ENCODE data around the gene VDAC1.
"Not testable (repeated sequence)": the region's sequence is repeated elsewhere in the genome, so short reads cannot be mapped to it uniquely, and the experiment has no call there.

Gene VDAC1

DNA sequence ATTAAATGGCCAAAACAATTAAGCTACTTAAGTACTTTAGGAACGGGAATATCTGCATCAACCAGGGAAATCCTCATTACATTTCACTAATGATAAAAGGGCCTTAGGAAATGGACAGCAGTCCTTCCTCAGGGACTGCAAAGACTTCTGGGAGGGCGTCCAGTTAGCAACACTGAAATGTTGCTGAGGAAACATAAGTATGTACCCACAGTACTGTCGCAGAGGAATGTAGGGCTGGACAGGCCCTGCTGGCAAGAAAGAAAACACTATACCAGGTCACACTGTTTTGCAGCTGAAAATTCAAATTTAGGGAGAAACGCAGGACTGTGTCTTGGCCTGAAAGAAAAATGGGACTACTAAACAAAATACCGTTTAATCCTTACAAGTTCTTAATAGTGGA is 37.7 kb downstream of the VDAC1 start:
- DNase-seq, result no peak

DNA sequence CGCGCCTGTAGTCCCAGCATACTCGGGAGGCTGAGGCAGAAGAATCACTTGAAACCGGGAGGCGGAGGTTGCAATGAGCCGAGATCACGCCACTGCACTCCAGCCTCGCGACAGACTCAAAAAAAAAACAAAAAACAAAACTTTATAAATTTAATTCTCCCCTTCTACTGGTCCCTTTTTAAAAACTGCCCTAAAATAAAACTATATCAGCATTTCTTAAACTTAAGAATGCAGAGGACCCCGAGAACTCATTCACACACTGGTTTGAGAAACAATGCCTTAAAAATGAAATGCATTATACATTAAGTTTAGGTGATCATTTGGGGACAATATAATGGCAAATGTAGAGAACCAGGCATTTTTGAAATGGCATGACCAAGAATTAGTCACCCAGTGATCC is 38.7 kb downstream of the VDAC1 start:
- DNase-seq, result no peak

DNA sequence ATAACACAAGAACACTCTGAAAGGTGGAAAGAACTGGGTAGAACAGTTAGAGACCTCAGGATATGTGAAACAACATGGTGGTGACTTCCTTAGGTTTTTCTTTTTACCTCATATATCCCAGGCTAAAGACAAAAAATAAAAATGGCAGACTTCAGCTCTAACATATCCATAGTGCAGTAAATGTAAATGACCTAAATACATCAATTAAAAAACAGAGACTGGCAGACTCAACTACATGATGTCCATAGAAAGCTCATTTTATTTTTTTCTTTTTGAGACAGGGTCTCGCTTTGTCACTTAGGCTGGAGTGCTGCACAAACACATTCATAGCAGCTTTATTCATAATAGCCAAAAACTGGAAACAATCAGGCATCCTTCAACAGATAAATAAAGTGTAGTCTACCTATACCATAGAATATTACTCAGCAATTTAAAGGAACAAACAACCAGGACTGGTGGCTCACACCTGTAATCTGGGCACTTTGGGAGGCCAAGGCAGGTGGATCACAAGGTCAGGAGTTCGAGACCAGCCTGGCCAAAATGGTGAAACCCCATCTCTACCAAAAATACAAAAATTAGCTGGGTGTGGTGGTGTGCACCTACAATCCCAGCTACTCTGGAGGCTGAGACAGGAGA is 41.2 kb downstream of the VDAC1 start:
- DNase-seq, result no peak

DNA sequence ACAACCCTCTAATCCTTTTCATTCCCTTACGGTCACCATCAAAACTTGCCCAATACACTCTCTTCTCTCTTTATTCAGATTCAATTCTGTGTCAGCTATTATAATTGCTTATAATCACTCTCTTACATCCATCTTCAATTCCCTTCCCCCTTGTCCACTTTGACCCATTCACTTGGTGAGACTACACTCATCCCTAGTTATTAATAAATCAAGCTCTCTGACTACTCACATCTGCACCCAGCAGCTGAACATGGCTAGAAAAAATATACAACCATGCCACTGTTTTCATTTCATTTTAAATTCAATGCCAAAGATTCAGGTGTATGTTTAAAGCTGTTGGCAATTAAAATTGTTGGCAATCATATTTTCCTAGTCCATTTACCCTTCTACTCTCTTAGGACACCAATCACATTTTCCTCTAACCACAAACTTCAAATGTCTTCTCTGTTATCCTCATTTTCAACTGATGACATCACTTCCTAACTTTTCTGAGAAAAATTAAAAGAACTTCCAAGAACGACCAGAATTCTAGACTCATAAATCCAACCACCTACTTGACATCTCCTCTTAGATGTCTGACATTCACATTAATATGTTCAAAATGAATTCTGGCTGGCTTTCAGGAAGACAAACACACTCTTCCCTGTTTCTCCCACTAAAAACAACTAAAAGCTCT is 41.8 kb downstream of the VDAC1 start:
- no peak for DNase-seq

DNA sequence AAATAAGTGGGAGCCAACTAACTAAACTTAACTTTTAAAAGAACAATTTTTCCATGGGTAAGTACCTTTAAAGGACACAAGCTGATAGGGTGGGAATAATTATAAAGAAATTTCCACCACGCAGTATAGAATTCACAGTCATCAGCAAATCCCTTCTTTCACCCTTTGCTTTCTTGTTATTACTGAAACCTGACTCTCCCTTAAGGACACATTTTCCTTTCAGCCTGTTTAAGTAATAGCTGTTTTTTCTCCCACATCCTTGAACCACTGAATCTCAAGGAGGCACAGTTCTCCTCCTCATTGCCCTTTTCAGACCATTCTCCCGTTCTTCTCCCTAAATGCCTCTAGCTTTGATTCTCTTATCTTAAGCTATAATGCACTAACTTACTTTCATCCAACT is 42.6 kb downstream of the VDAC1 start:
- DNase-seq, result no peak

DNA sequence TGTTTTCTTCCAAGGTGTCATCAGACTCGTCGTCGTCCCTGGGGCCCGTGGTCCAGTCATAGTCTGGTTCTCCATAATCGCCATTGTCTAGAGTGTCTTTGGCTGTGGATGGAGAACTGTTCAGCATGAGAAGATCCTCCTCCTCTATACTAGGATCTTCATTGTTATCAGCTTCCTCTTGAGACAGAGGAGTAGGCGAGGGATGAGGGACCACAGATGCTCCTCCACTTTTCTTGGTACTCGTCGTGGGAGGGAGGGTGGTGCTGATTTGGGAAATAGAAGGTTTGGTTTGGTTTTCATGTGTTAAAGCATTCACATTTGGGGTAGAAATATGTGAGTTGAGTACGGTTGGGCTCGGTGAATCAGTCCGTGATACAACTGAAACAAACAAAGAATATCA is 45.1 kb downstream of the VDAC1 start:
- DNase-seq, result peak in 1 of 5 experiments; percentile 11

DNA sequence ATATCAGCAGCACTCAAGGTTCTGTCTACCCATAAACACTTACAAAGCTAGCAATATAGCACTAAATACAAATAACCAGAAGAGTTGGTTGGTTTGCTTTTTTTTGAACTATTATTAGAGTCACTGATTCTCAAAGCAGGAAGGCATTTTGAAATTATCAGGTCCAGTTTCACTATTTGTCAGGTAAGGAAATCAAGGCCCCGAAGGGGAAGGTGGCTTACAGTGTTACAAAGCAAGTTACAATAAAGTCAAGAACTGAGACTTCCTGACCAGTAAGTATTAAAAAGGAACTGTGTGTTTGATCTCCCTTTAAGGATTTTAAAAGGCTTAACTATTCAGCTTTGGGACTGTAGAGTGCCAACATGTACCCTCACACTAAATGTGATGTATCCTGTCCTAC is 47.2 kb downstream of the VDAC1 start:
- peak in 1 of 5 experiments; percentile 22 for DNase-seq

DNA sequence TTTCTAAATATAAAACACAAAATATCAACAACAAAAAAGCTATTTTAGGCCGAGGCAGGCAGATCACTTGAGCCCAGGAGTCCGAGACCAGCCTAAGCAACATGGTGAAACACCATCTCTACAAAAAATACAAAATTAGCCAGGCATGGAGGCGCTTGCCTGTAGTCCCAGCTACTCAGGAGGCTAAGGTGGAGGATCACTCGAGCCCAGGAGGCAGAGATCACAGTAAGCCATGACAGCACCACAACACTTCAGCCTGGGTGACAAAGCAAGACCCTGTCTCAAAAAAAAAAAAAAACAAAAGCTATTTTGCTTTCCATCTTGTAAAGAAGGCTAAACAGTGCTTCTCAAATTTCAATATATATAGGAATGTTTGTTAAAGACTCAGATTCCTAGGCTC is 47.7 kb downstream of the VDAC1 start:
- no peak for DNase-seq

DNA sequence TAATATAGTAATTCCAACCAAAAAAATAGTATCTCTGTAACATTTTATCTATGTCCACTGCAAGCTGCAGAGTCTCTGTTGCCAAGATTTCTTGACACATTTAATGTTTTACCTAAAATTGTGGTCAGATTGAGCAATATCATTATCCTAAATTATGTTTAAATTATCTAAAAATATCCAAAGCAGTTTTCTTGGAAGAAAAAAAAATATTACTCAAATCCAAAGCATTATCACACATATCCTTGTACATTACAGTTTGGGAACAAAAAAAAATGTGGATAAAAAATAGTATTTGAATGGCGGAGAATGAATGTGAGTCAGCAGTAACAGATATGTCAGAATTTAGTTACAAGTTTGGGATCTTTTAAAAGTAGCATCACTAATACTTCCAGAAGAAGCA is 48.6 kb downstream of the VDAC1 start:
- not testable (repeated sequence) for DNase-seq

DNA sequence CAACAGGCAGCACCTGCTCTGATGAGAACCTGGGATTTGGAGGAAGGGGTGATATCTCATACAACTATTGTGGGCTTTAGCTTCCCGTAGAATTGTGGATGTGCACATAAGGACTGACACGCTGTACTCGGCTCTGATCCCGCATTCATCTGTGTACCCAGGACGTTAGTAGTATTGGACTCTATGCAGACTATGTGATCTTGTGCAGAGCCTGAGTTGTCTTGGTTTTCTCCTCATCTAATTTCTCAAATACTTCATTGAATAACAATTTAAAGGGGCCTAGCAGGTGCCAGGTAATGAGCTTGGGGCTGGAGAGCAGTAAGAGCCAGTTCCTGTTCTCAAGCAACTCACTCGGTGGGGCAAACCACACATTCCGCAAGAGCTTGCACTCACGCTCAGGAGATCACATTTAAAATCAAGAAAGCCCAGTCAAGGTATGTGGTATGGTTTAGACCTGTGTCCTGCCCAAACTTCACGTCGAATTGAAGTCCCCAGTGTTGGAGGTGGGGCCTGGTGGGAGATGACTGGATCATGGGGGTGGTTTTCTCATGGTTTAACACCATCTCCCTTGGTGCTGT is 51.1 kb downstream of the VDAC1 start:
- no peak for DNase-seq

DNA sequence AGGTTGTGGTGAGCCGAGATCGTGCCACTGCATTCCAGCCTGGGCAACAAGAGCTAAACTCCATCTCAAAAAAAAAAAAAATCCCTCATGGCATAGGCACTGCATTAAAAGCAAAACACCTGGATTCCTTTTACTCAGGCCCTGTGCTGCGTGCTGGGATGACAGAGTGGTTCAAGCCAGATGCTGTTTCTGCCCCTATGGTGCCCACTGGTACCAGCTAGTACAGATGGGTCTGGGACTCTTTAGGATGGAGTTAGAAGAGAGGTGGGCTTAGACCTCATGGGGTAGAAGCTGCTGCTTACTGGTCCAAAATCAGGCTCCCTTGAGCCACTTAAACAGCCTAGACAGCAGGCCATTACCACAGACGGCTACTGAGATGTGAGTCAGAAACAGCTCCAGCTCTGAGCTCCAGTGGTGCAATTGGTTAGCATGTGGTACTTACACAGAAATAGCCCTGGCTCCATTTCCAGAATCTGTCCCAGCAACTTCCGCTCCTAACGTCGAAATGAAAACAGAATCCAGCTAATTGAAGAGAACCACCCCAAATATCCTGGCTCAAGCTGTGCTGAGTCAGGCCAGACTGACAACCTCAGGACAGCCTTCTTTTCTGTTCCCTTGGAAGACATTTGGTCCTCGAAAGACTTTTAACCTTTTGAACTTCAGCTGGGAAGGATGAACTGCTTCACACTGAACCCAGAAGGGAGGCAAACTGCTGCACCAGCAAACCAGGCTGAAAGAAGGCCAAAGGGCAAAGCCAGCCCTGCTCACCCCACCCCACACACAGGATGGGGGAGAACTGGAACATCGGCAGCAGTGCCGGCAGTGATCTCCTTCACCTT is 51.8 kb downstream of the VDAC1 start:
- no peak for DNase-seq

DNA sequence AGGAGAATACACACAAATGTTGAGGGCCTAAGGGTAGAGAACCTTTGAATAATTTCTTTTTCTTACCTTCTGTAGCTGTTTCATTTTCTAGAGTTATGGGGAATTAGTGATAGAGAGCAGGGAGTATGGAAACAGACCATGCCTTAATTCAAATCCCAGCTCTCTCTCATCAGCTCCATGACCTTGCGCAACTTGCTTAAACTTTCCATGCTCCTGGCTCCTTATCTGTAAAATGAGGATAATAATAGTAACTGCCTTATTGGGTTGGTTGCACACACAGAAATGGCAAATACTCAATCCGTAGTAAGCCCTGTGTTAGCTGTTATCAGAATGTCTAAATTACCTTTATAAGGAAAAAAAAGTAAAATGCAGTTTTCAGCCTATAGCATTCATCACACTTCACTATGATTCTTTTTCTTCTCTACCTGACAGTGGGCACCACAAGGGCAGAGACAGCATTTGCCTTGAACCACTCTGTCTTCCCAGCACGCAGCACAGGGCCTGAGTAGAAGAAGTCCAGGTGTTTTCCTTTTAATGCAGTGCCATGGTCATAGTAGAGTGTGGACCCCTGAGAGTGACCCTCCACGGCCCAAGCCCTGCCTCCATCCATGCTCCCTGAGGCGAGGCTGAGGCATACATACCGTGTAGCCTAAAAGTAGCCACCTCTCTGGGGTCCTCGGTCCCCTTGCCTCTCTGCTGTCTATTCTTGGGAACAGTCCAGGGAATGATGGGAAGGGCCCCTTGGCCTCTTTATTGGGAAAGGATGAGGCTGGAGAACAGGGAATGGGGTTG is 53.8 kb downstream of the VDAC1 start:
- no peak for DNase-seq

DNA sequence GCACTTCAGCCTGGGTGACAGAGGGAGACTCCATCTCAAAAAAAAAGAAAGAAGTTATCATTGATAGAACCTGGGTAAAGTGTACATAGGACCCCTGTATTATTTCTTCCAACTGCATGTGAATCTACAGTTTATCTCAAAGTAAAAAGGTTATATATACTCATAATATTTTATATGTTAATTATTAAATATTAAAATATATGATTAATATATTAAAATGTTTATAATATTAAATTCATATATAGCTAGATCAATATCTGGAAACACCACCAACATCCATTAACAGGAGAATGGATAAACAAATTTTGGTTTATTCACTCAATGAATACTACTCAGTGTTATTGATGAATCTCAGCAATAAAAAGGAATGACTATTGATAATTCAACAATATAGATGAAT is 56.1 kb downstream of the VDAC1 start:
- no peak for DNase-seq

DNA sequence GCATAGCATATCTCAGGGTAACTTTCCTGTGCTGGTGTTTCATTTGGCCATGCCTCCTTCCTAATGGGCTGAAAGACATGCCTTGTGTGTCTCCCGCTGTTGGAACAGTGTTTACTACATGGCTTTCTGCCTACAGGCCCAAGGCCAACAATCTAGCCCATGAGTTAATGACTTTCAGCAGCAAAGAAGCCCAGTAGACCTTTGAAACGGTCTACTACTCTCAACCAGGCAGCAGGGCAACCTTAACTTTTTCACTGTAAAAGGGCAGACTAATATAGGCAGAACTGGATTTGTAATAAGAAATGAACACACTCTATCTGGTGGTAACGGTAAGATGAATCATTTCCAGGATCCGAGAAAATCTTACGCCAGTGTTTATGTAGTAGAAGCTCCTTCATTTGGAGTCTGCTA is 57.3 kb downstream of the VDAC1 start:
- DNase-seq, result no peak

DNA sequence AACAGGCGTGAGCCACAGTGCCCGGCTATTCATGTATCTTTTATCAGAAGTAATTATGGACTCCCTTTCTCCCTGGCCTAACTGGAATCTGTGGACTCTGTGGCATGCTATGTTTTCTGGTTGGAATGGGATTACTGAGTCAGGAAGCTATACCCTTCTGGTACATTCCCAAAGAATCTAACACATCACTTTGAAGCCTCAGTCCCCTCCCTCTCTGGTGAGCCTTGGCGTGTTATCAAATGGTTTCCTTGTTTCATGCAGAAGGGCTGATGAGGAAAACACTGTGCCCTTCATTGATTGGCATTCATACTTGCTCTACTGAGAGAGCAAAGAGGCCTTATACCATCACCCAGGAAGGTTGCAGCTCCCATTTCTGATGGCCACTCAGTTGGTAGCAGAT is 59.2 kb downstream of the VDAC1 start:
- no peak for DNase-seq

DNA sequence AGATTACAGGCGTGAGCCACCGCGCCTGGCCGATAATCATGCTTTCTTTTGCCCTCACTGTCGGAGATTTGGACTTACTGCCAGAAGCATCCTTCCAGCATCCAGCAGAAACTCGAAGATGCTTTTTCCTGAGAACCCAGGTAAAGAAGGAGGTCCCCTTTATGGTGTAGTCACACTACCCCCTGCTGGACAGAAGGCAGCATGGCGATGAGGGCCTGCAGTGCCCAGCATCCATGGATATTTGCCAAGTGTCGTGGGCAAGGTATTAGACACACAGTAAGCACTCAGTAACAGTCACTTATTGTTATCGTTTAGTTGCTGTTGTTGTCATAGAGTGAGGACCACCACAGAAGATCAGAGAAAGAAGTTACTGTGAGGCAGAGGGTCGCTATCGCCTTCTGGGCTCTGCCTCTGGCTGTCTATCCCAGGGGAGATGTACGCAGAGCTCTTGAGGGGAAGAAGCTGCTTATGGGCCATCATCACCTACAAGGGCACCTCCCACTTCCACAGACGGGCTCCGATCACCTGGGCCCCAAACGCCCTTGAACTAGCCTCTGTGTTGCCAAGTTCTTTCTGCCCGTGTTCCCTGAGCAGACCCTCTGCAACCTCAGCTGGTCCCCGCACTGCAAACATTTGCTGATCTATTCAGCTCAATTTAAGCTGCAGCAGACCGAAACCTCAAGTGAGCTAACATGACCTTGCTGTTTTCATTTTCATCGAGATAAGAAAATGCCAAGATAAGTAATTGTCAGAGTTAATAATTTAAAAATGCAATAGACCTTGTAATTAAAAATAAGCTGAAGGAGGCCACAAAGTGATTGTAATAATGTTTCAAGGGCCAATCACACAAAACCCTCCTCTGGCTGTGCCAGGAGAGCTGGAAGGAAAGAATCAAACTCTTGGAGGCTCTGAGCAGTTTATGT is 60.3 kb downstream of the VDAC1 start:
- peak in 2 of 5 experiments; percentile 27 to 44 for DNase-seq

DNA sequence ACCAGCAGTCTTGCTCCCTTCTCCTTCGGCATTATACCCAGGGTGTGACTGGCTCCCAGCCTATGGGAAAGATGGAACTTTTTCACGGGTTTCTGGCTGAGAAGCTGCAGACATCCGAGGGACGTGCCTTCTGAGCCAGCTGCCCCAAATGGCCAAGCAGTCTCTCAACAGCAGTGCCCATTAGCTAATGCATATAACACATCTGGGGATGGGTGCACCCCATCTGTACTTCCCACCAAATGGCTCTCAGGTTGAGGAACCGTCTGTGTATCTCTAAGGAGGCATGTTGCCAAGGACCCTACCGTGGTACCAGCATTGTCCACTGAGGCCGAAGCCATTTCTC is 61.3 kb downstream of the VDAC1 start:
- DNase-seq, result no peak

DNA sequence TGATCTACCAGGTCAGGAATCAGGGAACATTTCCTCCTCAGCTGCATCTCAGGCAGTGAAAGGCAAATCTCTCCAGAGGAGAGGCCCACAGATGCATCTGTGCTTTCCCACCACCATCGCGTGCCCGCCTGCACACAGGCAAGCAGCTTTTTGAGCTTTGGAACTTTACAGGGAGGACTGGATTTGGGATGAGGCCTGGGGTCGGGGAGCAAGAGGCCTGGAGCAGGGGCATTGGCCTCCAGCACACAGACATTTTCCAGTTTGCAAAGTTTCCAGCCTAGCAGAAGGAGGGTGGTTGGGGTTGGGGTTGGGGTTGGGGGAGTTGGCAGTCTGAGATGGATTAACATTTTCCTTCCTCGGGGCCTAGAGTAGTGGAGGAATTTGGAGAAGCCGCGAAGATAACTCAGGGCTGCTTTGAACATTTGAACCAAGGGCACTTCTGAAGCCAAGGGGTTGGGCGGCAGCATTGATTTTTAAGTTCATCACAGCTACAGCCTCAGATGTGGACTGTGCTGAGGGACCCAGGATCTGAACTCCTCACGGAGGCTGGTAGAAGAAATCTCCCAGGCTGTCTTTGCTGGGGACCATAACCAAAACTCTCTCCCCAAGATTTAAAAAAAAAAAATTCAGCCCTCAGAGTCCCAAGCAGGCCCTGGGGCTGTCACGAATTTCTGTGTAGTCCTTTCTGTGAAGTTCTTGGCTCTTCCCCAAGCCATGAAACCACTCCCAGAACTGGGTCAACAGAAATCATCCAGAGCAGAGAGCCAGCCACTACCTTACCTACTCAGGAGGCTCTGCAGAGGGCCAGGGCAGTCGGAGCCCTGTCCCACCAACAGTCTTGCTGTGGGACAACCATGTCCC is 61.9 kb downstream of the VDAC1 start:
- DNase-seq, result no peak

DNA sequence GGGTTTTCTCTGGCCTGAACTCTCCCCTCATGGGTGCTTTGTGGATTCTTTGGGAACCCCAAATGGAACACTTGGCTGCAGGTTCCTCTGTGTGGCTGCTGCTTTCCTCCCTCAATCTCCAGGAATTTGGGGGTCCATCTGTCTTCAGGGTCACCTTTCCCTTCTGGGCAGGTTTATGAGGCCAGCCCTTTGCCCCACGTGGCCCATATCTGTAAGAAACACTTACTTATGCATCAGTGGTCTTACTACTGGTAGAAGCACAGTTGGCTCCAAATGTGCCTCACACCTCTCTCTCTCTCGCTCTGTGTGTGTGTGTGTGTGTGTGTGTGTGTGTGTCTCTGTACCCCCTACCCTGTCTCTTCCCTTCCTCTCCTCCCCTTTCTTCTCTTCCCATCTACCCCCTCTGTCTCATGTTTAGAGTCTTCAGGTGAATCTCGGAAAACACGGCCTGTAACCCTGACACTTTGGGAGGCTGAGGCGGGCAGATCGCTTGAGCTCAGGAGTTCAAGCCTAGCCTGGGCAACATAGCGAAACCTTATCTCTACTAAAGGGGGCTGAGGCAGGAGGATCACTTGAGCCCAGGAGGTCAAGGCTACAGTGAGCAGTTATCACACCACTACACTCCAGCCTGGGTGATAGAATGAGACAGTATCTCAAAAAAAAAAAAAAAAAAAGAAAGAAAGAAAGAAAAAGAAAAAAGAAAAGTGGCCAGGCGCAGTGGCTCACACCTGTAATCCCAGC is 63.1 kb downstream of the VDAC1 start:
- DNase-seq, result no peak

DNA sequence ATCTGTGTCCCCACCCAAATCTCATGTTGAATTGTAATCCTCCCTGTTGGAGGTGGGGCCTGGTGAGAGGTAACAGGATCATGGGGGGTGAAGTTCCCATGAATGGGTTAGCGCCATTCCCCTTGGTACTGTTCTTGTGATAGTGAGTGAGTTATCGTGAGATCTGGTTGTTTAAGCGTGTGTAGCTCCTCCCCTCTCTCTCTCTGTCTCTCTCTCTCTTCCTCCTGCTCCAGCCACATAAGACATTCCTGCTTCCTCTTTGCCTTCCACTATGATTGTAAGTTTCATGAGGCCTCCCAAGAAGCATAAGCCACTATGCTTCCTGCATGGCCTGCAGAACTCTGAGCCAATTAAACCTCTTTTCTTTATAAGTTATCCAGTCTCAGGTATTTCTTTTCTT is 65.1 kb downstream of the VDAC1 start:
- DNase-seq, result no peak
